ENCODE measurements around the gene TMEM52. TPM values are rescaled to one million over a fixed set of nuclear protein-coding genes. Genes with fewer than 3 reads are reported as not detected.
A peak's percentile ranks its signal among the peaks of the same experiment; 100 is the strongest.

Gene TMEM52
- polyA plus RNA-seq, 1 donor from 2014 or later = 0.89 TPM

DNA sequence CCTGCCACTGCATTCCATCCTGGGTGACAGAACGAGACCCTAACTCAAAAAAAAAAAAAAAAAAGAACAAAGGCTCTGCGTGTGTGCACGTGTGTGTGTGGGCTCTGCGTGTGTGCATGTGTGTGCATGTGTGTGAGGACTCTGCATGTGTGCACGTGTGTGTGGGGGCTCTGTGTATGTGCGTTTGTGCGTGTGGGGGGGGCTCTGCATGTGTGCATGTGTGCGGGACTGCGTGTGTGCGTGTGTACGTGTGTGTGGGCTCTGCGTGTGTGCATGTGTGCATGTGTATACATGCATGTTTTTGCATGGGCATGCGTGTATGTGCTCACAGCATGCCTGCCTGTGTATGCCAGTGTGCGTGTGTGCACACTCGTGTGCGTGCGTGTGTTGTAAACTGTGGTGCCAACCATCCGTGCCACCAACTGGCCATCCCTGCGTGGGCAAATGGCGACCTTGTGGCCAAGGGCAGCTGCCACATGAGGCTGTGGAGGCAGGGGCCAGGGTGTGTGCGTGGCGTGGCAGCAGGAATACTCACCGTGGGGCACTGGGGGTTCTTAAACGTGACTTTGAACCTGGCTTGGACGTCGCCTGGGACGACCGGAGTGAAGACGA, 26.8 kb upstream of the TMEM52 start:
- Histone ChIP-seq H3F3A (ENCODE audit: insufficient read depth, low read length, poor library complexity, severe bottlenecking) (no peaks in the 10 kb centered on the region), H3K9me3 (ENCODE audit: low read length) (no peaks in the 10 kb centered on the region), H3K9me2 (ENCODE audit: insufficient read depth, low read length) (no peaks in the 10 kb centered on the region), H3K36me3 (ENCODE audit: insufficient read depth, low read length) (no peaks in the 10 kb centered on the region), H4K20me1 (ENCODE audit: insufficient read depth) (no peaks in the 10 kb centered on the region), H3K9ac (ENCODE audit: low read length) (no peak overlapping the region), H3K27ac (ENCODE audit: low read length) (no peak overlapping the region), H3K27me3 (ENCODE audit: insufficient read depth, low read depth, low read length) (no peaks in the 10 kb centered on the region), H3K79me2 (replicated peaks; ENCODE audit: insufficient read depth, low read length) (no peaks in the 10 kb centered on the region), H3K4me3 (ENCODE audit: low read length) (no peak overlapping the region), H2AFZ (ENCODE audit: low read depth, low read length) (no peak overlapping the region), H3K4me2 (ENCODE audit: low read length) (no peak overlapping the region)
- no peak for TF ChIP-seq SMC3 (conservative IDR thresholded peaks at IDR 0.05; ENCODE audit: poor library complexity)
- TF ChIP-seq POLR2AphosphoS5 (IDR thresholded peaks at IDR 0.05) = no peak
- no peak for TF ChIP-seq EP300 (conservative IDR thresholded peaks at IDR 0.05; ENCODE audit: poor library complexity, severe bottlenecking)

DNA sequence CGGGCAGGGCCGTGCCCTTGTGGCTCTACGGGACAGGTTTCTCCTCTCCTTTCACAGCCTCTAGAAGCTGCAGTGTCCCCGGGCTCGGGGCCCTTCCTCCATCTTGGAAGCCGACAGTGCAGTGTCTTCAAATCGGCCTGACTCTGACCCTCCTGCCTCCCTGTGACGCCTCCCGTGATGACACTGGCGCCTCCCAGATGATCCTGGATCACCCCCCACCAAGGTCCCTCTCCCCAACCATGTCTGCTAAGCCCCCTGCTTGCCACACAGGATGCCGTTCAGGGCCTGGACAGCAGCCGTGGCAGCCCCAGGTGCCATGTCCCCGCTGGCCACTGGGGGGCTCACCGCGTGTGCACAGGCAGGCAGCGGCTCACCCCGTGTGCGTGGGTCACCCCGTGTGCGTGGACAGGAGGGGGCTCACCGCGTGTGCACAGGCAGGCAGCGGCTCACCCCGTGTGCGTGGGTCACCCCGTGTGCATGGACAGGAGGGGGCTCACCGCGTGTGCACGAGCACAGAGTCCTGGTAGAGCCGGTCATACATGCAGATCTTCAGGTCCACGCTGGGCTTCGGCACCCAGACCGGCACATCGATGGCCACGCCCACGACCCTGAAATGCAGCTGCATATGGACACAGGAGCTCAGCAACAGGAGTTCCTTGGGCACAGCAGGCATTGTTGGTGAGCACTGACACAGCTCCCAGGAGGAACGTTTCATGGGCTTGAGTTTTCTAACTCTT, 24.9 kb upstream of the TMEM52 start:
- no peaks in the 10 kb centered on the region for H3K9me2 ChIP-seq (ENCODE audit: insufficient read depth, low read length)
- no peaks in the 10 kb centered on the region for H3K27me3 ChIP-seq (ENCODE audit: insufficient read depth, low read depth, low read length)
- H3F3A ChIP-seq (ENCODE audit: insufficient read depth, low read length, poor library complexity, severe bottlenecking) = no peaks in the 10 kb centered on the region
- H3K79me2 ChIP-seq (replicated peaks; ENCODE audit: insufficient read depth, low read length) = no peaks in the 10 kb centered on the region
- no peaks in the 10 kb centered on the region for H3K9me3 ChIP-seq (ENCODE audit: low read length)
- TF ChIP-seq, protein P1, sequence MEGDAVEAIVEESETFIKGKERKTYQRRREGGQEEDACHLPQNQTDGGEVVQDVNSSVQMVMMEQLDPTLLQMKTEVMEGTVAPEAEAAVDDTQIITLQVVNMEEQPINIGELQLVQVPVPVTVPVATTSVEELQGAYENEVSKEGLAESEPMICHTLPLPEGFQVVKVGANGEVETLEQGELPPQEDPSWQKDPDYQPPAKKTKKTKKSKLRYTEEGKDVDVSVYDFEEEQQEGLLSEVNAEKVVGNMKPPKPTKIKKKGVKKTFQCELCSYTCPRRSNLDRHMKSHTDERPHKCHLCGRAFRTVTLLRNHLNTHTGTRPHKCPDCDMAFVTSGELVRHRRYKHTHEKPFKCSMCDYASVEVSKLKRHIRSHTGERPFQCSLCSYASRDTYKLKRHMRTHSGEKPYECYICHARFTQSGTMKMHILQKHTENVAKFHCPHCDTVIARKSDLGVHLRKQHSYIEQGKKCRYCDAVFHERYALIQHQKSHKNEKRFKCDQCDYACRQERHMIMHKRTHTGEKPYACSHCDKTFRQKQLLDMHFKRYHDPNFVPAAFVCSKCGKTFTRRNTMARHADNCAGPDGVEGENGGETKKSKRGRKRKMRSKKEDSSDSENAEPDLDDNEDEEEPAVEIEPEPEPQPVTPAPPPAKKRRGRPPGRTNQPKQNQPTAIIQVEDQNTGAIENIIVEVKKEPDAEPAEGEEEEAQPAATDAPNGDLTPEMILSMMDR (IDR thresholded peaks at IDR 0.05; ENCODE audit: poor library complexity, severe bottlenecking) = peak; percentile 83
- TF ChIP-seq RAD21 (conservative IDR thresholded peaks at IDR 0.05) = peak; percentile 69
- peak; percentile 77 for TF ChIP-seq SMC3 (conservative IDR thresholded peaks at IDR 0.05; ENCODE audit: poor library complexity)
- no peak for TF ChIP-seq POLR2AphosphoS5 (IDR thresholded peaks at IDR 0.05)
- no peak overlapping the region for H2AFZ ChIP-seq (ENCODE audit: low read depth, low read length)
- H3K27ac ChIP-seq (ENCODE audit: low read length) = no peak overlapping the region
- no peak overlapping the region for H3K9ac ChIP-seq (ENCODE audit: low read length)
- no peaks in the 10 kb centered on the region for H3K36me3 ChIP-seq (ENCODE audit: insufficient read depth, low read length)
- no peak overlapping the region for H3K4me2 ChIP-seq (ENCODE audit: low read length)
- peak overlapping the region; percentile 37 for H3K4me3 ChIP-seq (ENCODE audit: low read length)
- H4K20me1 ChIP-seq (ENCODE audit: insufficient read depth) = no peaks in the 10 kb centered on the region

DNA sequence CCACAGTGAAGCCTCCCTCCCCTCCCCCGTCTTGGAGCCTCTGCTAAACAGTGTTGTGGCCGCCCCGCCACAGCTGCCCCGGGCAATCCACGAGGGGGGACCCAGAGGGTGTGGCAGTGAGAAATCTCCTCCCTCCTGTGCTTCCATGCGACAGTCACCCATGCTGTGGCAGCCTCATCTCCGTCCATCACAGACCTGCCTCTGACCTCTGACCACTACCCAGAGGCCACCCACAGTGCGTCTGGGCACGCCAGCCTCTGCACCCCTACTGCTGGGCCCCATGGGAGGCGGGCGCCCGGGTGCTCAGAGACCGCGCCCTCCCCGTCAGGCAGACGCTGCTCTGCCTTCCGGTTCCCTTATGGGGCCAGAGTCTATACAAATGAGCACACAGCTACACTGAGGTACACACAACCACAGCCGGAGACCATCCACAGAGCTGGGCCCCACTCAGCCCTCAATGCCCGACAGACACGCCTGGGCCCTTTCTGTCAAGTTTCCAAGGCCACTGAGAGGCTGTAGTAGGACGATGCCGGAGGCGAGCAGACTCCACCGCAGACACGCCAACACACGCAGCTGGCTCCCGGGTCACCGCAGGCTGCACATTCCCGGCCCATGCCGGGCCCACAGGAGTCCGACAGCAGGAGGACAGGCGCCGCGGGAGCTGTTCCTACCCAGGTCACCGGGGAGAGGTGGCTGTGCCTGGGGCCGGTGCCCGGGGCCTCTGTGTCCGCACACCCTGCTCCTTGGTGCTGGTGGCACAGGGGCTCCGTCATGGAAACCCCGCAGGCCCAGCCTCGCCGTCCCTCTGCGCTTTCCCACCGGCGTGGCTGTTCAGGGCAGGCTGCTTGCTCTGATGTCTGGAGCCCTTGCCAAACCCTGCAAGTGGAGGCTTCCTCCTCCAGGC, 23.9 kb upstream of the TMEM52 start:
- no peaks in the 10 kb centered on the region for H3K79me2 ChIP-seq (replicated peaks; ENCODE audit: insufficient read depth, low read length)
- no peak overlapping the region for H2AFZ ChIP-seq (ENCODE audit: low read depth, low read length)
- no peak overlapping the region for H3K4me2 ChIP-seq (ENCODE audit: low read length)
- H3K9ac ChIP-seq (ENCODE audit: low read length) = no peak overlapping the region
- H4K20me1 ChIP-seq (ENCODE audit: insufficient read depth) = no peaks in the 10 kb centered on the region
- H3K9me2 ChIP-seq (ENCODE audit: insufficient read depth, low read length) = no peaks in the 10 kb centered on the region
- TF ChIP-seq SMC3 (conservative IDR thresholded peaks at IDR 0.05; ENCODE audit: poor library complexity) (no peak), EP300 (conservative IDR thresholded peaks at IDR 0.05; ENCODE audit: poor library complexity, severe bottlenecking) (no peak), POLR2AphosphoS5 (IDR thresholded peaks at IDR 0.05) (no peak), TAF1 (IDR thresholded peaks at IDR 0.05; ENCODE audit: low read depth) (no peak), RAD21 (conservative IDR thresholded peaks at IDR 0.05) (no peak)
- H3K27me3 ChIP-seq (ENCODE audit: insufficient read depth, low read depth, low read length) = no peaks in the 10 kb centered on the region
- no peak overlapping the region for H3K4me3 ChIP-seq (ENCODE audit: low read length)
- no peak overlapping the region for H3K27ac ChIP-seq (ENCODE audit: low read length)
- no peaks in the 10 kb centered on the region for H3K36me3 ChIP-seq (ENCODE audit: insufficient read depth, low read length)
- H3K9me3 ChIP-seq (ENCODE audit: low read length) = no peaks in the 10 kb centered on the region
- H3F3A ChIP-seq (ENCODE audit: insufficient read depth, low read length, poor library complexity, severe bottlenecking) = no peaks in the 10 kb centered on the region
